Measurements from ENCODE around the gene LRRC4. TPM values are rescaled to one million over a fixed set of nuclear protein-coding genes. Genes with fewer than 3 reads are reported as not detected.

Gene LRRC4
- total RNA-seq, 2 experiments from 2014 or later, result not detected

DNA sequence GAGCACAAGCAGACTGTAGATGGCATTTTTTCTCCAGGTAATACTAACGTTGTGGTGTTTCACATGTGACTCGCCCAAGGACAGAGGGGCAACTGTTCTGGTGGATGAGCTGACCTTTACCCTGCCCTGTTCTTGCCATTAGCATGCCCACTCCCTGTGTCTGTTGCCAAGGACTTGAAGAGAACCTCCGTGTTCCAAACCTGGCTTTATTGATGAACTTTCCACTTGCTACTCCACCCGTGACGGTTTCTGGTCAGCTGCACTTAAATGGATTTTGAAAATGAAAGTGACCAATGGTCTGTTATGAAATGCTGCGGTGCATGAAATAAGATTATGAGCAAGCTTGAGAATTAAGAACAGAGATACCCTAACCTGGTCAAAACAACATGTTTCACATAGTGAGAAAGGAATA lies 30.4 kb downstream of the LRRC4 start:
- peaks cover 11% of the 10 kb centered on the region for H3K36me3 Mint-ChIP-seq (ENCODE audit: low read depth)
- no peak for DNase-seq

DNA sequence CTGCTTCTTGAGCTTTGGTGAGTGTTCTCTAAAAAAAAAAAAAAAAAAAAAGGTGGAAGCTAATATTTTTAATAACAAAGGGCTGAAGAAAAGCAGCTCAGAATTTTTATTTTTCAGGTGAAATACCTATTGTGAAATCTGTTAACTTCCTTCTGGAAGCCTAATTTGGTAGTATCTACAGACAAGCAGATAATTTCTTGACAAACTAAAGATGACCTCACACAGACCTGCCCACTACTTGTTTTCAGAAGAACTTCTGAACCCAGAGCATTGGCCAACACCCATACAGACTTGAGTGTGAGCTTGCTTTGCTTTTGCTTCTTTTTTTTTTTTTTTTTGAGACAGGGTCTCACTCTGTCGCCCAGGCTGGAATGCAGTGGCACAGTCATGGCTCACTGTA lies 31.2 kb downstream of the LRRC4 start:
- ChIA-PET POLR2A (interaction anchor here (0.8 kb wide), 1 partner anchor 272 kb away, joined by 3 read pairs; no protein-coding TSS in a partner anchor), CTCF (interaction anchor here (0.9 to 1.5 kb wide), 3 partner anchors 12 to 291 kb away, joined by 3 read pairs; no protein-coding TSS in a partner anchor)
- intact Hi-C loops (cut with micrococcal nuclease), result no loop called here
- DNase-seq, result no peak
- H3K36me3 Mint-ChIP-seq (ENCODE audit: low read depth), result peaks cover 11% of the 10 kb centered on the region
- TF ChIP-seq, protein P1, sequence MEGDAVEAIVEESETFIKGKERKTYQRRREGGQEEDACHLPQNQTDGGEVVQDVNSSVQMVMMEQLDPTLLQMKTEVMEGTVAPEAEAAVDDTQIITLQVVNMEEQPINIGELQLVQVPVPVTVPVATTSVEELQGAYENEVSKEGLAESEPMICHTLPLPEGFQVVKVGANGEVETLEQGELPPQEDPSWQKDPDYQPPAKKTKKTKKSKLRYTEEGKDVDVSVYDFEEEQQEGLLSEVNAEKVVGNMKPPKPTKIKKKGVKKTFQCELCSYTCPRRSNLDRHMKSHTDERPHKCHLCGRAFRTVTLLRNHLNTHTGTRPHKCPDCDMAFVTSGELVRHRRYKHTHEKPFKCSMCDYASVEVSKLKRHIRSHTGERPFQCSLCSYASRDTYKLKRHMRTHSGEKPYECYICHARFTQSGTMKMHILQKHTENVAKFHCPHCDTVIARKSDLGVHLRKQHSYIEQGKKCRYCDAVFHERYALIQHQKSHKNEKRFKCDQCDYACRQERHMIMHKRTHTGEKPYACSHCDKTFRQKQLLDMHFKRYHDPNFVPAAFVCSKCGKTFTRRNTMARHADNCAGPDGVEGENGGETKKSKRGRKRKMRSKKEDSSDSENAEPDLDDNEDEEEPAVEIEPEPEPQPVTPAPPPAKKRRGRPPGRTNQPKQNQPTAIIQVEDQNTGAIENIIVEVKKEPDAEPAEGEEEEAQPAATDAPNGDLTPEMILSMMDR (IDR thresholded peaks at IDR 0.05), result no peak
- ATAC-seq, result no peak
- no peaks in the 10 kb centered on the region for H3K27me3 Mint-ChIP-seq
- H3K9me3 Mint-ChIP-seq, result no peaks in the 10 kb centered on the region
- peaks cover 13% of the 10 kb centered on the region for H3K4me1 Mint-ChIP-seq (ENCODE audit: low read depth)
- H3K4me3 Mint-ChIP-seq, result no peak overlapping the region
- H3K27ac Mint-ChIP-seq, result no peak overlapping the region

More for the DNA sequence above, 30.4 kb downstream of the LRRC4 start:
- ChIA-PET POLR2A (interaction anchor here (0.8 kb wide), 1 partner anchor 271 kb away, joined by 3 read pairs; no protein-coding TSS in a partner anchor), CTCF (interaction anchor here (1.3 to 1.4 kb wide), 2 partner anchors 11 to 208 kb away, joined by 3 to 4 read pairs; no protein-coding TSS in a partner anchor)
- no peak for ATAC-seq
- H3K4me3 Mint-ChIP-seq, result no peak overlapping the region
- no peaks in the 10 kb centered on the region for H3K9me3 Mint-ChIP-seq
- peaks cover 13% of the 10 kb centered on the region for H3K4me1 Mint-ChIP-seq (ENCODE audit: low read depth)
- intact Hi-C loops (cut with micrococcal nuclease), result no loop called here
- no peak overlapping the region for H3K27ac Mint-ChIP-seq
- TF ChIP-seq, protein P1 (IDR thresholded peaks at IDR 0.05), result no peak
- H3K27me3 Mint-ChIP-seq, result no peaks in the 10 kb centered on the region

DNA sequence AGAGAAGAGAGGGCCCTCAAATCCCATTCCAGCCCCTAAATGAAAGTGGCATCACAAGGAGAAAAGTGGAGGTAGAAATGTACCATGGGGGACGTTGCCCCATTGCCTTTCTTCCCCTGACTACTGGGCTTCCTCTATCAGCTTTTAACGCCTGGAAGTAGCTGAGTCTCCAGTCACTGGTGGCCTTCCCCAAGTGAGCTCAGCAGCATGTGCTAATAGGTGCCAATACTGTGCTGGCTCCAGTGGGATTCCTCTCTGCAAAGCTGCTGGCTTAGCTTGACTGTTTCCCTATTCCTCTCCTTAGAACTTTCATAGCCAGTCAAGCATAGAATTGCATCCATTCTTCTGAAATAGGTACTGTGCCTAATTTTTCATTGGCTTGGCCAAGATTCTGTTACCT lies 32.6 kb downstream of the LRRC4 start:
- no peak overlapping the region for H3K27ac Mint-ChIP-seq
- H3K9me3 Mint-ChIP-seq, result no peaks in the 10 kb centered on the region
- CTCF ChIA-PET, result no interaction called here
- TF ChIP-seq, protein P1 (IDR thresholded peaks at IDR 0.05), result no peak
- intact Hi-C loops (cut with micrococcal nuclease), result no loop called here
- POLR2A ChIA-PET, result no interaction called here
- peaks cover 8% of the 10 kb centered on the region for H3K4me1 Mint-ChIP-seq (ENCODE audit: low read depth)
- H3K36me3 Mint-ChIP-seq (ENCODE audit: low read depth), result peaks cover 15% of the 10 kb centered on the region
- ATAC-seq (no peak), DNase-seq (no peak)
- no peak overlapping the region for H3K4me3 Mint-ChIP-seq
- H3K27me3 Mint-ChIP-seq, result no peaks in the 10 kb centered on the region

DNA sequence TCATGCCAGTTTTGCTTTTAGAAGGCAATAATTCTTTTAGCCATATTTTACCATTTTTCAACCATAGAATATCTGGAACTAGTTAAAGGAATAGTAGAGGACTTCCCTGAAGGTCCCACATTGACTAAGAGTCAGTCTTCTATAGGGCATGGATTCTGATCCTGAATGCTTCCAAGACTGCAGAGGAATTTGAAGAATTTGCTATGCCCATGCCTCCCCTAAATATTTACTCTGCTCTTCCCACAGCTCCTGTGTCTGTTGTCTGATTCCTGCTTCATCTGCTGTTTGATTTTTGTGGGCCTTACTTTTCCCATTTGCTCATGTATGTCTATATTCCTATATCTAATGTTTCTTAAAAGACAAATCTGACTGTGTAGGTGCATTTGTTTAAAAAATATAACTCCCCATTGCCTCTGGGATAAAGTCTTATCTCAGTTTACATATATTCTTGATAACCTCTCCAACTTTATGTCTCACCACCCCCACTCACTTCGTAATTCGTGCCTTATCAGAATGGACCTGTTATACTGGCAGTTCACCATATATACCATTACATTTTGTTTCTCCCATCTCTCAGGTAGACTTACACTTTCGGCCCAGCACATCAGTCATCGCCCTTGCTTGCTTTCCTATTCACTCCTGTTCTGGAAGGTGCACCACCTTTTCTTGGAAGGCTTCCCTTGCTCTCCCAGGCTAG lies 33.9 kb downstream of the LRRC4 start:
- no peaks in the 10 kb centered on the region for H3K9me3 Mint-ChIP-seq
- no peak overlapping the region for H3K27ac Mint-ChIP-seq
- H3K4me3 Mint-ChIP-seq, result no peak overlapping the region
- ATAC-seq (no peak), DNase-seq (no peak)
- H3K36me3 Mint-ChIP-seq (ENCODE audit: low read depth), result peaks cover 22% of the 10 kb centered on the region
- intact Hi-C loops (cut with micrococcal nuclease), result no loop called here
- TF ChIP-seq, protein P1 (IDR thresholded peaks at IDR 0.05), result no peak
- ChIA-PET POLR2A (interaction anchor here (0.7 kb wide), 1 partner anchor 11 kb away, joined by 3 read pairs; no protein-coding TSS in a partner anchor), CTCF (no interaction called here)
- H3K27me3 Mint-ChIP-seq, result no peaks in the 10 kb centered on the region
- no peaks in the 10 kb centered on the region for H3K4me1 Mint-ChIP-seq (ENCODE audit: low read depth)
